PC-9 (cell line): Measurements from ENCODE around the gene TNRC6C.

ENCODE experiments used
- EZH2 ChIP-seq: fragments of 200-600 bp; sonication (generic); IDR thresholded peaks from 2 replicates; pipeline ENCODE4 v1.8.0; 2017; ENCODE audit warnings: antibody characterized with exemption, low read depth
- TF ChIP-seq, protein P1 (sequence below): fragments of 200-600 bp; sonication (generic); conservative IDR thresholded peaks from 2 replicates; pipeline ENCODE4 v1.6.1; 2017; ENCODE audit warnings: mixed run types, antibody characterized with exemption, mild to moderate bottlenecking, moderate library complexity

DNA sequence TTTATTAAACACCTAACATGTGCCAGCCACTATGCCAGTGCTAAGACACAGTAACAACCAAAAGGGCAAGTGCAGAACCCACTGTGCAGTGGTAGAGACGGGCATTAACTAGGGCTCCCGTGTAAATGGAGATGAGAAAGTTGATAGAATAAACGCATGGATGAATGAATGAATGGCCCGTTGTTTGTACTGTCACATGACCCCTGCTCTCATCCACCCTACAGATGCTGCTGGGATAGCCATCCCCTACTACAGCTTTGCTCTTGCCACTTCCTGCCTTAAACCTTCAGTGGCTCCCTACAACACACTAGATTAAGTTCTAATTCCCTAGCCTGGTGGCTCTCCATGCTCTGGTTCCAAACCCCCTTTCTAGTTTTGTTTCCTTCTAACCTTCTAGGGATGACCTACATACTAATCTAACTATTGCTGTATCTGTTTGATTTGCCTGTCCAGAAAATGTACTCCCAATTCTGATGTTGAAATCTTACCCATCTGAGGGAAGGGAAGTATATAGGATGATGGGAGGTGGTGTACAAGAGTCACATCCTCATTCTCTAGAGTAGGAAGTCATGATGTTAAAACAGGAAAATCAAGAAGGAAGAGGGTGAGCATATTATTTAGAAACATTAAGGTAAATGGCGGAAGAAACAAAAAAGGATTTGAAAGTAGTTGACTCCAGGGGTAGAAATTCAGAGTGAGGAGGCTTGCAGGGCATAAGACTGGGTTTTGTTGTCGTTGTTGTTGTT, 11.4 kb upstream of the TNRC6C start:
- TF ChIP-seq, protein P1, sequence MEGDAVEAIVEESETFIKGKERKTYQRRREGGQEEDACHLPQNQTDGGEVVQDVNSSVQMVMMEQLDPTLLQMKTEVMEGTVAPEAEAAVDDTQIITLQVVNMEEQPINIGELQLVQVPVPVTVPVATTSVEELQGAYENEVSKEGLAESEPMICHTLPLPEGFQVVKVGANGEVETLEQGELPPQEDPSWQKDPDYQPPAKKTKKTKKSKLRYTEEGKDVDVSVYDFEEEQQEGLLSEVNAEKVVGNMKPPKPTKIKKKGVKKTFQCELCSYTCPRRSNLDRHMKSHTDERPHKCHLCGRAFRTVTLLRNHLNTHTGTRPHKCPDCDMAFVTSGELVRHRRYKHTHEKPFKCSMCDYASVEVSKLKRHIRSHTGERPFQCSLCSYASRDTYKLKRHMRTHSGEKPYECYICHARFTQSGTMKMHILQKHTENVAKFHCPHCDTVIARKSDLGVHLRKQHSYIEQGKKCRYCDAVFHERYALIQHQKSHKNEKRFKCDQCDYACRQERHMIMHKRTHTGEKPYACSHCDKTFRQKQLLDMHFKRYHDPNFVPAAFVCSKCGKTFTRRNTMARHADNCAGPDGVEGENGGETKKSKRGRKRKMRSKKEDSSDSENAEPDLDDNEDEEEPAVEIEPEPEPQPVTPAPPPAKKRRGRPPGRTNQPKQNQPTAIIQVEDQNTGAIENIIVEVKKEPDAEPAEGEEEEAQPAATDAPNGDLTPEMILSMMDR, result no peak
- TF ChIP-seq EZH2, result no peak
